ENCODE measurements around the gene CORO2A.

GRCh38 chr9:98192503-98193335 is at the start of gene CORO2A:
- TF ChIP-seq YY1 (IDR thresholded peaks at IDR 0.05; ENCODE audit: low read depth) (peak; percentile 7; the same call in 1 of the 2 replicates), EP300 (IDR thresholded peaks at IDR 0.05; ENCODE audit: borderline replicate concordance) (no peak), CEBPB (IDR thresholded peaks at IDR 0.05) (no peak; the same call in 1 of the 2 replicates), RAD21 (IDR thresholded peaks at IDR 0.05; ENCODE audit: low read depth) (peak; percentile 48), TAF1 (IDR thresholded peaks at IDR 0.05; ENCODE audit: low read depth) (peak; percentile 47; the same call in 1 of the 2 replicates), NFIC (IDR thresholded peaks at IDR 0.05) (no peak), TEAD4 (IDR thresholded peaks at IDR 0.05) (no peak), FOXM1 (IDR thresholded peaks at IDR 0.05; ENCODE audit: borderline replicate concordance, low read depth) (no peak), EGR1 (IDR thresholded peaks at IDR 0.05) (no peak), CREB1 (IDR thresholded peaks at IDR 0.05; ENCODE audit: low read depth) (no peak)
- TF ChIP-seq, protein P1, sequence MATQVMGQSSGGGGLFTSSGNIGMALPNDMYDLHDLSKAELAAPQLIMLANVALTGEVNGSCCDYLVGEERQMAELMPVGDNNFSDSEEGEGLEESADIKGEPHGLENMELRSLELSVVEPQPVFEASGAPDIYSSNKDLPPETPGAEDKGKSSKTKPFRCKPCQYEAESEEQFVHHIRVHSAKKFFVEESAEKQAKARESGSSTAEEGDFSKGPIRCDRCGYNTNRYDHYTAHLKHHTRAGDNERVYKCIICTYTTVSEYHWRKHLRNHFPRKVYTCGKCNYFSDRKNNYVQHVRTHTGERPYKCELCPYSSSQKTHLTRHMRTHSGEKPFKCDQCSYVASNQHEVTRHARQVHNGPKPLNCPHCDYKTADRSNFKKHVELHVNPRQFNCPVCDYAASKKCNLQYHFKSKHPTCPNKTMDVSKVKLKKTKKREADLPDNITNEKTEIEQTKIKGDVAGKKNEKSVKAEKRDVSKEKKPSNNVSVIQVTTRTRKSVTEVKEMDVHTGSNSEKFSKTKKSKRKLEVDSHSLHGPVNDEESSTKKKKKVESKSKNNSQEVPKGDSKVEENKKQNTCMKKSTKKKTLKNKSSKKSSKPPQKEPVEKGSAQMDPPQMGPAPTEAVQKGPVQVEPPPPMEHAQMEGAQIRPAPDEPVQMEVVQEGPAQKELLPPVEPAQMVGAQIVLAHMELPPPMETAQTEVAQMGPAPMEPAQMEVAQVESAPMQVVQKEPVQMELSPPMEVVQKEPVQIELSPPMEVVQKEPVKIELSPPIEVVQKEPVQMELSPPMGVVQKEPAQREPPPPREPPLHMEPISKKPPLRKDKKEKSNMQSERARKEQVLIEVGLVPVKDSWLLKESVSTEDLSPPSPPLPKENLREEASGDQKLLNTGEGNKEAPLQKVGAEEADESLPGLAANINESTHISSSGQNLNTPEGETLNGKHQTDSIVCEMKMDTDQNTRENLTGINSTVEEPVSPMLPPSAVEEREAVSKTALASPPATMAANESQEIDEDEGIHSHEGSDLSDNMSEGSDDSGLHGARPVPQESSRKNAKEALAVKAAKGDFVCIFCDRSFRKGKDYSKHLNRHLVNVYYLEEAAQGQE (IDR thresholded peaks at IDR 0.05; ENCODE audit: low read depth), result no peak
- TF ChIP-seq, protein P2, sequence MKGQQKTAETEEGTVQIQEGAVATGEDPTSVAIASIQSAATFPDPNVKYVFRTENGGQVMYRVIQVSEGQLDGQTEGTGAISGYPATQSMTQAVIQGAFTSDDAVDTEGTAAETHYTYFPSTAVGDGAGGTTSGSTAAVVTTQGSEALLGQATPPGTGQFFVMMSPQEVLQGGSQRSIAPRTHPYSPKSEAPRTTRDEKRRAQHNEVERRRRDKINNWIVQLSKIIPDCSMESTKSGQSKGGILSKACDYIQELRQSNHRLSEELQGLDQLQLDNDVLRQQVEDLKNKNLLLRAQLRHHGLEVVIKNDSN (IDR thresholded peaks at IDR 0.05), result peak; percentile 47; the same call in 1 of the 2 replicates
- TF ChIP-seq, protein P3, sequence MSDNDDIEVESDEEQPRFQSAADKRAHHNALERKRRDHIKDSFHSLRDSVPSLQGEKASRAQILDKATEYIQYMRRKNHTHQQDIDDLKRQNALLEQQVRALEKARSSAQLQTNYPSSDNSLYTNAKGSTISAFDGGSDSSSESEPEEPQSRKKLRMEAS (IDR thresholded peaks at IDR 0.05), result peak; percentile 13

Data from Ishikawa (cell line).